NOMO-1 treated with DMSO at 0.1 percent for 48 hours (cell line): ENCODE data around the gene LRCH3.
"Not testable (repeated sequence)": the region's sequence is repeated elsewhere in the genome, so short reads cannot be mapped to it uniquely, and the experiment has no call there.

Experiments used
- DNase-seq: peaks from one replicate; lab custom pipeline; 2025; ENCODE audit not compliant: unreplicated experiment; lab: John Stamatoyannopoulos, UW

The LRCH3 gene

GRCh38 chr3:197913641-197914380 lies 122.8 kb downstream of the LRCH3 start:
- no peak for DNase-seq

GRCh38 chr3:197921429-197922275 lies 130.6 kb downstream of the LRCH3 start:
- not testable (repeated sequence) for DNase-seq

DNA sequence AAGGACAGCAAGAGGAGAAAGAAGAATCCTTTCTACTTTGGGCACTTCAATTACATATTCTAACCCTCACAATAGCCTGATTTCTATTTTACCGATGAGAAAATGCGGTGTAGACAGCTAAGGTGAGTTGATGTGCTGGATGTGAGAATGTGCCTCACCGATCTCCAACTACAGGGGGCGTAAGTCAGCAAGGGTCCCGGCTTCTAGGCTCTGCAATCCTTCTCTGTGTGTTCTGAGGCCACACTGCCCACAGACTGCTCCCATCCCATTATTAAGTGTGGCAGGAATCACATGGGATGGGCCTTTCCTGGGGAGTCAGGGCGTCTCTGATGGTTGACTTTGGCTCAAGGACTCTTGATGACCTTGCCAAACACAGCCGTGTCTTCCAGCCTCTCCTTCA lies 135.4 kb downstream of the LRCH3 start:
- no peak for DNase-seq

DNA sequence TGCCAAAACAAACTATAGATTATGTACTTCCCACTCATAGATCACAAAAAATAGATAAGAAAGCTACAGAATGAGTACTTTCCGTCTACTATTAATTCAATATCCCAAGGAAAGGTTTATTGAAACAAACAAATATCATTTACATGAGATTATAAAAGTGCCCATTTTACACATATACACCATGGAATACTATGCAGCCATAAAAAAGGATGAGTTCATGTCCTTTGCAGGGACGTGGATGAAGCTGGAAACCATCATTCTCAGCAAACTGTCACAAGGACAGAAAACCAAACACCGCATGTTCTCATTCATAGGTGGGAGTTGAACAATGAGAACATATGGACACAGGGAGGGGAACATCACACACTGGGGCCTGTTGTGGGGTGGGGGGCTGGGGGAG lies 136.5 kb downstream of the LRCH3 start:
- not testable (repeated sequence) for DNase-seq

- DNase-seq = no peak
Observed at GRCh38 chr3:197936819-197937384, 145.8 kb downstream of the LRCH3 start.
